HG03520 (cell line): ENCODE measurements around the gene FOXN4.

Source experiments
- ATAC-seq: cut with Tn5 transposase; IDR thresholded peaks from one replicate; pipeline ENCODE4 v1.9.1; 2021; ENCODE audit warnings: mild to moderate bottlenecking, moderate library complexity; ENCODE audit not compliant: unreplicated experiment

The FOXN4 gene

DNA sequence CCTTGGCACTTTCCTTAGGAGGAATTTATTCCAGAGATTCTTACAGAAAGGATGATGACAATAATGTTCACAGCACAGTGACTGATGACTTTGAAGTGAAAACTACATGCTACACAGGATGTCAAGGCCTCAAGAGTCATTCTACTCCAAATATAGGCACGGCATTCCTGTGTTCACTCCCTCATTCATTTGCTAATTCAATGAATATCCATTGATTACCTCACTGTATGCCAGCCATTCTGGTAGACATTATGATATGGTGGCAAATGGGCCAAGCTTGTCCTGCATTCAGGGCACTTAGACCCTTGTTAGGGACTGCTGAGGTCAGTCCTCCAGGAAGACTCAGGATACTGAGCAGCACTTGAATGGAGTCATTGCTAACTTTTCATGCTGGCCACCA is 48.0 kb downstream of the FOXN4 start:
- ATAC-seq, result no peak

DNA sequence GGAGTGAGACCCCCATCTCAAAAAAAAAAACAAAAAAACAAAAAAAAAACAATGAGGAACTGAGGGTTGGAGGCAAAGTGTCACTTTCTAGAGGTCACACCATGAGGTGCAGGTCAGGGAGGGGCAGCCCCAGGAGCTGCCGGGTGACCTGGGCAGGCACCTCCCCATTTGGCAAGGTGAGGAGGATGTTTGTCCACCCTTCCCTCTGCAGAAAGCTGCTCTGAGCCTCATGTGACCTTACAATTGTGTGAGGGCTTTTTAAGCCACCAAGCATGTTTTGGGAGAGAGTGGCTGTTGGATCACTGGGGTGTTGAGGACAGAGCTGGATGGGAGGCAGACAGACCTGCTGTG is 49.6 kb downstream of the FOXN4 start:
- ATAC-seq, result no peak

DNA sequence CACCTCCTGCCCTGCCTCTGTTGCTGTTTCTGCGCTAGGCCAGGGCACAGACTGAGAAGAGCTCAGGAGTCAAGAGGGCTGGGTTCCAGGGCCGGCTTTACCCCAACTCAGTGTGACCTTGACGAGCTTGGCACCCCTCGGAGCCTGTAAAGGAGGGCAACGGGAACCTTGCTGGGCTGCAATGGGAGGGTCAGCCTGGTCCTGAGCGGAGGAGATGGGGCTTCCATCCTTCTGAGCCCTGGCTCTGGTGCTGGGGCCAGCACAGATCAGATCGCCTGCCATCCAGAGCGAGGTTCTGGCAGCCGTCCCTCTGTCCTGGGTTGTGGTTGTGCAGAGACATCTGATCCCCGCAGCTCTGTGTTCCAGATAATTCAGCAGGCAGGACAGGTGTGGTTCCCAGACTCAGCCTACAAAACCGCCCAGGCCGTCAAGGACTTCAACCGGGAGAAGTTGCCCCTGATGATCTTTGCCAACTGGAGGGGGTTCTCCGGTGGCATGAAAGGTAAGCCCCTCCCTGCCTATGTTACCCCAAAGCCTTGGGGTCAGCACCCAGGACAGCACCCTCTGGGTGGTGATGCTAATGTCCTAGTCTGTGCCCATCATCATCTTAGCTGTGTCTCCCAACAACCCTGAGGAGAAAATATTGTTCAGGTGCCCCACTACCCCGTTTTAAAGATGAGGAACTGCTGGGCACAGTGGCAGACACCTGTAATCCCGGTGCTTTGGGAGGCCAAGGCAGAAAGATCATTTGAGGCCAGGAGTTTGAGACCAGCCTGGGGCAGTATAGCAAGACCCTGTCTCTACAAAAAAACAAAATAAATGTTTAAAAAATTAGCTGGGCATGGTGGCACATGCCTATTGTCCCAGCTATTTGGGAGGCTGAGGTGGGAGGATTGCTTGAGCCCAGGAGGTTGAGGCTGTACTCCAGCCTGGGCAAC is 50.2 kb downstream of the FOXN4 start:
- ATAC-seq, result no peak

DNA sequence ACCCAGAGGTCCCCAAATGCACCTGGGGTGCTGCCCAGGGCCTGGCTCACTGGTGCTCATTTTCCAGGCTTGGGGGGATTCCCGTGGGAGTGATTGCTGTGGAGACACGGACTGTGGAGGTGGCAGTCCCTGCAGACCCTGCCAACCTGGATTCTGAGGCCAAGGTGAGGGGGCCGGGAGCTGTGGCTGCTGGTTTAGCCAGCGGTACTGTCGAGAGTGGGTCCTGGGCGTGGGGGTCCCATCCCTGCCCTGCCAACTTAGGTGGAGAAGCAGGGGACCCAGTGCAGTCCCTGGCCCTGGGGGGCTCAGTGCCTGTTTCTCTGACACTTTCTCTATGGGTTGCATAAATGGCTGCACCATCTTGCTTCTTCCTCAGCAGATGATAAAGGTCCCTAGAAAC is 50.9 kb downstream of the FOXN4 start:
- ATAC-seq, result no peak

DNA sequence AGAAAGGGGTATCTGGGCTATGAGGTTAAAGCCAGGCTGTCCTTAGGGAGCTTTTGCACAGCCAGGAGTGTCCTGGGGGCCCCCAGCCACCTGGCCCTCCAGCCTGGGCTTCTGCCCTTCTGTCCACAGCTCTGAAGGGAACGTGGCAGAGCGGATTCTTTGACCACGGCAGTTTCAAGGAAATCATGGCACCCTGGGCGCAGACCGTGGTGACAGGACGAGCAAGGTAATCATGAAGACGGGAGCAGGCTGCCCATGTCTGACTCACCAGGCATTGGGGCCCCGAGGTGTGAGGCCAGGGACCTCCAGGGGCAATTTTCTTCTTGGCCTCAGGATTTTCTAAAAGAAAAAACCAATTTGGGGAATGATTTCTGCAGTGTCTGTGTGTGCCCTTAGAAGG is 53.1 kb downstream of the FOXN4 start:
- no peak for ATAC-seq

DNA sequence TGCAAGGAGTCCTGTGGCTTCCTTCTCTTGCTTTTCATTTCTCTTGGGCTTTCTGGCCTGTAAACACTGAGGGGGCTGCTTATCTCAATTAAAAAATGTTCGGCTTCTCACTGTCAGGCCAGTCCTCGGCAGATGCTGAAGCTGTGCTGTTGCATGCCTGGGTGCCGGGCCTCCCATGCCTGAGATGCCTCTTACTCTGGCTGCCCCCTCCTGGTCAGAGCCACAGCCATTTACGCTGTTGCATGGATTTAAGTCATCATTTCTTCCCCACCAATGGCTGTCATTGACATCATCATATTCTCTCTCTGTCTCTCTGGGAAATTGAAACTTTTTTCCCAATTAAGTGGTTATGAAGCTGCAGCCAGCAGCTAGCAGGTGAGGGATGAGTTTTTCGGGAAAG is 53.7 kb downstream of the FOXN4 start:
- ATAC-seq, result no peak

DNA sequence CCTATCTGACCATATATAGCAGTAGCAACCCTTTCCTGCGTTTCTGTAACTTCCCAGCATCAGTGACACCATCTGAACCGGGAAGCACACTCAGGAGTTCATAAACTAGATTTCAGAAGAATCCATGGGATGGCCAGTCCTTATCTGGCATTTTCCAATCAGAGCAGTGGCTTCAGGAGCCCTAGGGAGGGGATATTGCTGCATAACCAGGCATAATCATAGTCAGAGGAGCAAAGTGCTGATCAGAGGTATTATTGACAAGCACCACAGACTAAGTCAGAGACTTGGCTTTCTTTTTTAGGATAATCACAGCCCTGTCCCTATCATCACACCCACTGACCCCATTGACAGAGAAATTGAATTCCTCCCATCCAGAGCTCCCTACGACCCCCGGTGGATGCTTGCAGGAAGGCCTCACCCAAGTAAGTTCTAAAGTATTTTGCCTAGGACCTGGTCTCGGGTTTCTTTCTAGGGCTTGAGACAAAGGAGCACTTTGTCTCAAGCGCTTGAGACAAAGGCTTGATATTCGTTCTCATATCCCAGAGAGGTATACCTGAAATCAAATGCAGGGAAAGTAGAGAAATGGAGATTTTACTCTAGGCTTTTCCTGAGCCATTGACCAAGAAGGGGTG is 55.1 kb downstream of the FOXN4 start:
- no peak for ATAC-seq

DNA sequence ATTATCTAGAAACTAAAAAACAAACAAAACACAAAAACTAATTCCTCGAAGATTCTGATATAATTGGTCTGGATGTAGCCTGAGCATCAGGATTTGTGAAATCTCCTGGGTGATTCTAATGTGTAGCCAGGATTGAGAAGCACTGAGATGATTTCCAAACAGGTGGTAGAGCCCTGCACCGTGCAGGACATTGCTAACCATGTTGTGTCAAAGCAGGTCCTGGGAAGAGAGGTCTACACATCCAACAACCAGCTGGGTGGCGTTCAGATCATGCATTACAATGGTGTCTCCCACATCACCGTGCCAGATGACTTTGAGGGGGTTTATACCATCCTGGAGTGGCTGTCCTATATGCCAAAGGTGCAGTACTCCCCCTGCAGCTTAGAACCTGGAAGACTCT is 56.3 kb downstream of the FOXN4 start:
- no peak for ATAC-seq

DNA sequence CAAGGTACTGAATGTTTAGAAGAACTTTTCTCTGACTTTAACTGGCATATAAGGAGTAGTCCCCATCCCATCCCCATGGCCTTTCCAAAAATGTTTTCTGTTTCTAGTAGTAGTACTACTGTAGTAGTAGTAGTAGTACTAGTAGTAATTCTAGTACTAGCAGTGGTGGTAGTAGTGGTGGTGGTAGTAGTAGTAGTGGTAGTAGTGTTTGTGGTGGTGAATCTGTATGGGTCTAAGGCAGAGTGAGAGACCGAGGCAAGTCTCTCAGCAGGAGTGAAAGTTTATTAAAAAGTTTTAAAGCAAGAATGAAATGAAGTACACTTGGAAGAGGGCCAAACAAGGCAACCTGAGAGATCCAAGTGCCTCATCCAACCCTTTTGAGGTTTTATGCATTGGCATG is 58.6 kb downstream of the FOXN4 start:
- no peak for ATAC-seq

DNA sequence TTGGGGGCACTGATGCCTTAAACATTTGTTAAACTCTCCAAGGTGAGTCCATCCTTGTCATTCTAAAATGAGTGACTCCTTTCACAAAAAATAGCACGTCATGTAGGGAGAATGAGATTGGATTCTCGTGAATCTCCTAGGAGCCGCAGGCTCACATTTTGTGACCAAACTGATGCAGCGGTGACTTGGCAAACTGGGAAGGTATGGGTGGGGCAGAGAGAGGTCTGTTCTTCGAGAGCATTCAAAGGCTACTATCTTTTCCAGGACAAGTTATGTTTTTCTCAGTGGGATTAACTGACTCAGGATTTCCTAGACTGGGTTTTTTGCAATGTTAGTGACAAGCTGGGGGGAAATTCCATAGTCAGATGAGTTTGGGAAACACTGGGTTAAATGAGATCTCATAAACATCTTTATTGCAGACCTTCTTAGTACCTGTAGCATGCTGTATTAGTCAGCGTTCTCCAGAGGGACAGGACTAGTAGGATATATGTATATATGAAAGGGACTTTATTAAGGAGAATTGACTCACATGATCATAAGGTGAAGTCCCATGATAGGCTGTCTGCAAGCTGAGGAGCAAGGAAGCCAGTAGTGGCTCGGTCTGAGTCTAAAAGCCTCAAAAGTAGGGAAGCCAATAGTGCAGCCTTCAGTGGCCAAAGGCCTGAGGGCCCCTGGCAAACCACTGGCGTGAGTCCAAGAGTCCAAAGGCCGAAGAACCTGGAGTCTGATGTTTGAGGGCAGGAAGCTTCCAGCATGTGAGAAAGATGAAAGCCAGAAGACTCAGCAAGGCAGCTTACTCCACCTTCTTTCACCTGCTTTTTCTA is 61.0 kb downstream of the FOXN4 start:
- no peak for ATAC-seq

DNA sequence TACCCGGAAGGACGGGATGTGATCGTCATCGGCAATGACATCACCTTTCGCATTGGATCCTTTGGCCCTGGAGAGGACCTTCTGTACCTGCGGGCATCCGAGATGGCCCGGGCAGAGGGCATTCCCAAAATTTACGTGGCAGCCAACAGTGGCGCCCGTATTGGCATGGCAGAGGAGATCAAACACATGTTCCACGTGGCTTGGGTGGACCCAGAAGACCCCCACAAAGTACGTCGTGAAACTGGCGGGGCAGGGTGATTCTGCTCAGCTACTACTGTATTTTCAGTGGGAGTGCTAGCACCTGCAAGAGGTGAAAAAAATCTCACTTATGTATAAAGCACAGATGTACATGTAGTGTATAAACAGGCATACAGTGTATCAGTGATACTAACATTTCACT is 62.9 kb downstream of the FOXN4 start:
- no peak for ATAC-seq

DNA sequence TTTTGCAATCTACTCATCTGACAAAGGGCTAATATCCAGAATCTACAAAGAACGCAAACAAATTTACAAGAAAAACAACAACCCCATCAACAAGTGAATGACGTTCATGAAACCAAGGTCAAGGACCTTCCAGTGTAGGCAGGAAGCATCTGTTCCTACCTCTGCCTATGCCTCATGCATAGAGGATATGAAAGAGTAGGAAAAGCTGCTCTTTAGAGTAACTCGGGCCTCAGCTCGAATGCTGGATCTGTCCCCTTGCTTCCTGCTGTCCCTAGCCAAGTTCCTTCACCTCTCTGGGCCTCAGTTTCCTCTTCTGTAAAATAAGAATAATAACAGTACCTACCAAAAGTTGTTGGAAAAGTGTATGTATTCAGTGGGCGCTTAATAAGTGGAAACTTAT is 65.0 kb downstream of the FOXN4 start:
- no peak for ATAC-seq

DNA sequence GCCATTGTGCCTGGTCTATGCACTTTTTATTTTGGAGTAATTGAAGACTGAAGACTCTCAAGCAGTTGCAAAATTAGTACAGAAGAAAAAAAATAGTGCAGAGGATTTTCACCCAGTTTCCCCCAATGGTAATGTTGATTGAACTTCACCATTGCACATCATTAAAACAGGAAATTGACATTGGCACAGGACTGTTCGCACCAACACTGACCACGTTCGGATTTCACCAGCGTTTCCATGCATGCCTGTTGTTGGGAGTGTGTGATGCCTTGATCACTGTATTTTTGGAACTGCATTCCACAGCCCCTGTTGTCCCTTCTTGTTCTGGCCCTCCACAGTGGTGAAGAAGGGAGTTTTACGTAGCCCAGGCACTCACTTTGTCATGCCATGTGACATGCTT is 67.1 kb downstream of the FOXN4 start:
- ATAC-seq, result no peak

DNA sequence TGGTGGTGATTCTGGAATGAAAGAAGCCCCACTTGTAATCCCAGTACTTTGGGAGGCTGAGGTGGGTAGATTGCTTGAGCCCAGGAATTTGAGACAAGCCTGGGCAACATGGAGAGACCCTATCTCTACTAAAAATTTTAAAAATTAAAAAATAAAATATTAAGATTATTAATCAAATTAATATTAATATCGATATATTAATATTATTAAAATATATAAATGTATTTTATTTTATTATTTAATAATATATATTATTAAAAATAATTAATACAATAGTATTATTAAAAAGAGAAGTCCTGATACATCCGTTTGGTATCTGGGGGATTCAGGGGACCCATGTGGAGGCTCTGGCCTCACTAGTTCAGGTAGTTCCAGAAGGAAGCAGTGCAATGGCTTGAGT is 68.7 kb downstream of the FOXN4 start:
- no peak for ATAC-seq

DNA sequence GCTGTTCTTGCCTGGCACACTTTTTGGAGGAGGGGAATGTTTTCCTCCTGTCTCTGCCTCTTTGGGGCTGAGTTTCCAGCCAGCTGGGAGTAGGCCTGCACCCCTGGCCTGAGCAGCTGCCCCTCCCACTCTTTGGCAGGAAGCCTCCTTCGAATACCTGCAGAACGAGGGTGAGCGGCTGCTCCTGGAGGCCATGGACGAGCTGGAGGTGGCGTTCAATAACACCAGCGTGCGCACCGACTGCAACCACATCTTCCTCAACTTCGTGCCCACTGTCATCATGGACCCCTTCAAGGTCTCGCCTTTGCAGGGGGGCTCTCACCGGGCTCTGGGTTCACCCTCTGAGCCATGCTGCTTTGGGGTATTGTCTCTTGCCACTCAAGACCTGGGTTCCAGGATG is 69.4 kb downstream of the FOXN4 start:
- ATAC-seq, result no peak

DNA sequence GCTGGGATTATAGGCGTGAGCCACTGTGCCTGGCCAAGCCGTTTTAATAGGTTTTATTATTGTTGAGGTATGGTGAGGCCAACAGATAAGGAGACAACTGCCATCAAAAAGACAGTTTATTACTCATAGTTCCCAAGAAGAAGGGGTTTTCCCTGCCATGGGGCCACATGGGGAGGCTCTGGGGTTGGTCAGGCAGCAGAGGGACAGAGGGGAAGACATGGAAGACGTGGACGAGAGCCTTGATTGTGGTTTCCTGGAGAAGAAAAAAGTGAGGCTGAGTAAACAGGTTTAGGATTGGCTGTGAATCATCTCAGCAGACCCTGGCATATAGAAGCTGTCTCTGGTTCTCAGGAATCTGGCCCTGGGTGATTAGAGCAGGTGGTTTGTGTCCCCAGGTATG is 69.9 kb downstream of the FOXN4 start:
- ATAC-seq, result no peak

DNA sequence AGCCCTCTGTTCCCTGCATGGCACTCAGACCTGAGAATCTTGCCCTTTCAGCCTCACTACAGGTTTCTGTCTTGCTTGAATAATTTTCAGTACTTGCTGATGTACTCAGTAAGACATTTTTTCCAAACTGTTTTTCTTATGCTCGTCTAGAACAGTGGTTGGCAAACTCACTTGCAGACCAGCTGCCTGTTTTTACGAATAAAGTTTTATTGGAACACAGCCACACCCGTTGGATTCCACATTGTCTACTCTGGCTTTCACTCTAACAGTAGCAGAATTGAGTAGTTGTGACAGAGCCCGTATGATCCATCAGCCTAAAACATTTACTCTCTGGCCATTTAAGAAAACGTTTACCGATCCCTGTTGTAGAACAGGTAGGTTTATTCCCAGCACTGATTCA is 72.8 kb downstream of the FOXN4 start:
- ATAC-seq, result no peak

DNA sequence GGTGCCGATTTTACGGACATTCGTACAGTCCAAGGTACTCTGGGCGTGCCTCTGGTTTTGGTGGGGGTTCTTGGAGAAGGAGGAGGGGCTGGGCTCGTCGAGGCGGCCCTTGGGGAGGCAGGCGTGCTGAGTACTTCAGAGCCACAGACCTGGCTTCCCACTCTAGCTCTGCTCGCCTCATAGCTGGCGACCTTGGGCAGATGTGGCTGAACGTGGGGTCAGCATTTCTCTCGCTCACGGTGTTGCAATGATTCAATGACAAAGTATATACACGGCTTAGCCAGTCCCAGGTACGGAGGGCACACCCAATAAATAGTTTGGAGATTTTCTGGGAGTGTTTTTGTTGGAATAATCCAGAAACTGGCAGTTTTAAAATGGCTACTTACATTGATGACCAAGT is 75.1 kb downstream of the FOXN4 start:
- no peak for ATAC-seq

DNA sequence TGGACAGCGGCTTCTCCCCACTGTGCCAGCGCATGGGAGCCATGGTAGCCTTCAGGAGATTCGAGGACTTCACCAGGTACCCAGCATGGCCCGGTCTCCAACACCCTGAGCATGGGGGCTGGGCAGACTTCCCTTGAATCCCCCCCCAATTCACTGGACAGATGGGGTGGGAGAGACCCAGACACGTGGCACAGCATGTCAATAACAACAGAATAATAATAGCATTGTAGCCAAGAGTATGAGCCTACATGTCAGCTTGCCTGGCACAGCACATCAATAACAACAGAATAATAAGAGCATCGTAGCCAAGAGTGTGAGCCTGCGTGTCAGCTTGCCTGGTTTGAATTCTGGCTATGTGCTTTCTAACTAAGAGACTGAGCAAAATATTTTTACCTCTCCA is 76.4 kb downstream of the FOXN4 start:
- no peak for ATAC-seq

DNA sequence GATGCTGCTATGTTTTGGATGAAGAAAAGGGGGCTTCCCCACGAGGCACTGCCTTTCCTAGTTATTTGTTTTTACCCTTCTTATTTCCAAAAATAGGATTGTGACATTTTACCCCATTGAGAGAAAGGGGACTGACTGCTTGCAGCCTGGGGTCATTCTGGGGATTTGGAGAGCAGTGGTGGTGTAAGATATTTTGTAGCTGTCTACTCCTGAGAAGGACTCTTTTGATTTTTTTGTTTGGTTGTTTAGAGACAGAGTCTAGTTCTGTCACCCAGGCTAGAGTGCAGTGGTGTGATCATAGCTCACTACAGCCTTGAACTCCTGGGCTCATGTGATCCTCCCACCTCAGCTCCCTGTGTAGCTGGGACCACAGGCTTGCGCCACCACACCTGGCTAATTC is 78.9 kb downstream of the FOXN4 start:
- ATAC-seq, result no peak

DNA sequence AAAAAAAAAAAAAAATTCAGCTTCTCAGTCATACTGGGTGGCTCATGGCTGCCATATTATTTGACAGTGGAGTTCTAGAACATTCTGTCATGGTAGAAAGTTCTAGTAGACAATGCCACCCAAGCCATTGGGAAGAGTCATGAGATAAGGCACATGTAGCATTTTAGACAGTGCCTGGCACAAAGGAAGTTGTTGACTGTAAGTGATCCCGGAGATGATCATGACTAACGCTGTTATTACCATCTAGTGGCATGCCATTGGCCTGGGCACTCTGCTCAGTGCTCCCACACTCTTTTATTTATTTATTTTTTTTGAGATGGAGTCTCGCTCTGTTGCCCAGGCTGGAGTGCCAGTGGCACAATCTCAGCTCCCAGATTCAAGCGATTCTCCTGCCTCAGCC is 80.4 kb downstream of the FOXN4 start:
- ATAC-seq, result no peak
